ENCODE results near the gene PI4KA.

PI4KA gene

DNA sequence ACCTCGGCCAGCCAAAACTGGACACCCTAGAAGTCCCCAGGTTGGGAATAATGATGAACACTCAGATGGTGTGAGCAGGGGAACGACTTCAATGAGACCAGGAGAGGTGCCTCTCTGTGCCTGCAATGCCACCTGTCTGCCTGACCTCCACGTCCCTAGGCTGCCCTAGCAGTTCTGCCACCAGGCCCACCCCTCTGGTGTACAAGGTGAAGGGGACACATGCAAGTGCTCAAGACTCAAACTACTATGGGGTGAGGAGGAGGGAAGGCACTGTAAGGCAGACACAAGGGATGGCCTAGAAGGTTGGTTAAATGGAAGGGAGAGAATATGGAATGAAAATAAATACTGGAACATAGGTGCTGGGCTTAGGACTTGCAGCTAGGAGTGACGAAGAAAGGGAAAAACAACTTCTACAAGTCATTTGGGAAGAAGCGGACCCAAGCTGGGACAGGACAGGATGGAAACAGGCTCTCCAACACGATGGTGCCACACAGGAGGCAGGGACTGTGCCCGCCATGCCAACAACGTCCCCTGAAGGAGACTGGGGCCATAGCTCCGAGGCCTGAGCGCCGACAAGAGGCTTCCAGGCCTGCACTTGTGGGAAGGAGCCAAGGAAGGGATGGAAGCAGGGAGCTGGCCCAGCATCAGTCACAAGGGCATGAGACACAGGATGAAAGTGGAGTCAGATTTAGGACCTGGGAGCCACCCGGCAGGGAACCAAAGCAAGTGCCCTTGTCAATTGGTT is 66.2 kb downstream of the PI4KA start:
- no peak for DNase-seq

DNA sequence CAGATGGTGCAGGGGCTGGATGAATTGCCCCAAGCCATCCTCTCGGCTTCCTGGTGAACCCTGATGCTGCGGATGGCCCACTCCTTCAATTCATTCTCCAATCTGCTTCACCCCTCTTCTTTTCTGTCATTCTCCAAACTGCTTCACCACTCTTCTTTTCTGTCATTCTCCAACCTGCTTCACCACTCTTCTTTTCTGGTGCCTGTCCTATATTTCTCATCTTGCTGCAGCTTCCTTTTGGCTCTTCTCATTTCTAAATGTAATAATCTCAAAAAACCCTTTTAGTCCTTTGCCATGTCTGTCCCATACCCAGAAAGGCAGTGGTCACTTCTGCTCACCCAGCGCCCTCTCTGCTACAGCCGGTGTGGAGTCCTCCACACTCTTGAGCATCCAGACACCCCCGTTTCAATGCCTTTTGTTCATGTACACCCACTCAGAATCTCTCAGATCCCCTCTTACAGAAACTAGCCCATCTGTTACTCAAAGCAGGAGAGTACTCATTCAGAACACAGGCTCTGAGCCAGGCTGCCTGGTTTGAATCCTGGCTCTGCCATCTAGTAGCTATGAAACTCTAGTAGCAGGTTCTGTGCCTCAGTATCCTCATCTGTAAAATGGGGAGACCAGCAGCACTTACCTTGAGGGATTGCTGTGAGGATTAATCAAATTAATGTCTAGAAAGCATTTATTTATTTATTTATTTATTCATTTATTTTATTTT is 69.8 kb downstream of the PI4KA start:
- no peak for DNase-seq

- no peak for DNase-seq
Observed at GRCh38 chr22:20787746-20788626, 70.6 kb downstream of the PI4KA start.

DNA sequence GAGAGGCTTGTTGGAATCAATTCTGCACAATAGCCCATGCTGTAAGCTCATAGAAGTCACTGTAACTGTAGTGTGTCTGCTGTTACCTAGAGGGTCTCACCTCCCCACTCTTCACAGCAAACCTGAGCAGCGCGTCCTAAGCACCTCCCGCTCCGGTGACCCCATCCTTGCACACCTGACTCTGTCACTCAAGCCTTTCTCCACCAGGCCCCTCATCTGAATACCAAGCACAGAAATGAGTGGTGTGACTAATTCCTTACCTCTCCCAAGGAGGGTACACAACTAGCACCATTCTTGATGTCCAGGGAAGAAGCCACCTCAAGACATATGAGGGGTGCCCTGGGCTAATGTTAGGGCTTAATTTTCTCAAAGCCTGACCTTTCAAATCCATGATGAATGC is 71.4 kb downstream of the PI4KA start:
- DNase-seq: no peak

GRCh38 chr22:20786536-20786979 is 72.1 kb downstream of the PI4KA start:
- no peak for DNase-seq

DNA sequence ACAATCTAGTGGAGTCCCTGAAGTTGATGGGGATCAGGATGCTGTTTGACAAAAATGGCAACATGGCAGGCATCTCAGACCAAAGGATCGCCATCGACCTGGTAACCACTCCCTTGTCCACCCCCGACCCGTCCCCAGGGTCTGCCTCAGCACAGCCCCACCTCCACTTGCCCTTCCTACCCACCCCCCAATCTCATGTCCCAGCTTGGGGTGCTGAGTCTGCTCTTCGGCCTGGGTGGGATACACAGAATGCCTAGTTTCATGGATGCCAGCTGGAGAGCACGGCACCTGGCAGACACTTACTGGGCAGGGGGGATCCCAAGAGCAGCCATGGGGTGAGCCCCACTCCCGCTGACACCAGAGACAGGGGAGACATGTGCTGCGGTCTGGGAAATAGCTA is 72.6 kb downstream of the PI4KA start:
- no peak for DNase-seq

DNA sequence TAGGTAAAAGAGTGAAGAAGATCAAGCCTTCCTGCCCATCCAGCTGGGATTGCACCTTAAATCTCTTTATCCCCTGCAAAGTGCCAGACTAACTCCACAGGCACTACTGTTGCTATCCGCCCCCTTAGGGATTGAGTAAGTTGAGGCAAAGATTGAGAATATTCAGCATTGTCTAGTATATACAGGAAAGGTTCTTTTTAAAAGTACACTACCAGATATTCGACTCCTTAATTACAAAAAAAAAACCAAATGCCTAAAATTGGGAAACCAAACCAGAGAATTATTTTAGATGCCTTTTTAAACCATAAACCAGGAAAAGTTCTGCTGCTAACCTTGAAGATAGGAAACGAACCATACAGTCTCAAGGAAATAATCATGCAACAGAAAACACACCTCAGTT is 73.2 kb downstream of the PI4KA start:
- no peak for DNase-seq

- DNase-seq: peak in 1 of 2 experiments; percentile 36
Observed at GRCh38 chr22:20783844-20784723, 74.5 kb downstream of the PI4KA start.

DNA sequence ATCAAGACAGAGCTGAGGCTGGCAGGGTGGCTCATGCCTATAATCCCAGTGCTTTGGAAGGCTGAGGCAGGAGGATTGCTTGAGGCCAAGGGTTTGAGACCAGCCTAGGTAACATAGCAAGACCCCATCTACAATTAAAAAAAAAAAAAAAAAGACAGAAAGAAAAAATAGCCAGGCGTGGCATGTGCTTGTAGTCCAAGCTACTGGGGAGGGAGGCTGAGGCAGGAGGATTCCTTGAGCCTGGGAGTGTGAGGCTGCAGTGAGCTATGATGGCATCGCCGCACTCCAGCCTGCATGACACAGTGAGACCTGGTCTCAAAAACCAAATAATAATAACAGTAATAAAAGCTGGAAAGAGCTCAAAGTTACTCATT is 75.3 kb downstream of the PI4KA start:
- no peak for DNase-seq

DNA sequence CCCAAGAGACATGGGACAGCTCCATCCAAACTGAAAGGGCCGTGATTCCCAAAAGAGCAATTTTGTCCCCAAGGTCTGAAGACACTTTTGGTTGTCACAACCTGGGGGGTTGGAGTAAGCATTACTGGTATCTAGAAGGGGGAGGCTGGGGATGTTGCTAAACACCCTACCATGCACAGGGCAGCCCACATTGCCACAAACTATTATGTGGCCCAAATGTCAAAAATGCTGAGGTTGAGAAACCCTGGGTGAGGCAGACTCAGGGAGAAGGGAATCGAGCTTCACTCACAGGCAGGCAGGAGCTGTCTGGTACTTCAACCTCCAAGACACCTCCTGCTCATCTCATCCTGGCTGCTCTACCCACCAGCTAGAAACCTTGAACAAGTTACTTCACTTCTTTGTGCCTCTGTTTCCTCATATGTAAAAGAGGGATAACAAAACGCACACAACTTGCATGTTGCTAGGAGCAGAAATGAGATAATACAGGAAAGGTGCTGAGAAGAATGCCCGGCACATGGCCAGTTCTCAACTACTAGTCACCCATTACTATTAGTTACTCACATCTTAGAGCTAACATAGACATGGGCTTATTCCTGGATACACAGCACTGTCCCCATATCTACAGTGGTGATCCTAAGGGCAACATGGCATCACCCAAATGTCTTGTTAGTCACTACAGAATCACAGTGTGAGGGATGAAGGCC is 75.9 kb downstream of the PI4KA start:
- no peak for DNase-seq

- no peak for DNase-seq
Observed at GRCh38 chr22:20782083-20782482, 76.5 kb downstream of the PI4KA start.

- no peak for DNase-seq
Observed at GRCh38 chr22:20781272-20781990, 77.2 kb downstream of the PI4KA start.

GRCh38 chr22:20779818-20780158 is 78.8 kb downstream of the PI4KA start:
- DNase-seq: no peak

DNA sequence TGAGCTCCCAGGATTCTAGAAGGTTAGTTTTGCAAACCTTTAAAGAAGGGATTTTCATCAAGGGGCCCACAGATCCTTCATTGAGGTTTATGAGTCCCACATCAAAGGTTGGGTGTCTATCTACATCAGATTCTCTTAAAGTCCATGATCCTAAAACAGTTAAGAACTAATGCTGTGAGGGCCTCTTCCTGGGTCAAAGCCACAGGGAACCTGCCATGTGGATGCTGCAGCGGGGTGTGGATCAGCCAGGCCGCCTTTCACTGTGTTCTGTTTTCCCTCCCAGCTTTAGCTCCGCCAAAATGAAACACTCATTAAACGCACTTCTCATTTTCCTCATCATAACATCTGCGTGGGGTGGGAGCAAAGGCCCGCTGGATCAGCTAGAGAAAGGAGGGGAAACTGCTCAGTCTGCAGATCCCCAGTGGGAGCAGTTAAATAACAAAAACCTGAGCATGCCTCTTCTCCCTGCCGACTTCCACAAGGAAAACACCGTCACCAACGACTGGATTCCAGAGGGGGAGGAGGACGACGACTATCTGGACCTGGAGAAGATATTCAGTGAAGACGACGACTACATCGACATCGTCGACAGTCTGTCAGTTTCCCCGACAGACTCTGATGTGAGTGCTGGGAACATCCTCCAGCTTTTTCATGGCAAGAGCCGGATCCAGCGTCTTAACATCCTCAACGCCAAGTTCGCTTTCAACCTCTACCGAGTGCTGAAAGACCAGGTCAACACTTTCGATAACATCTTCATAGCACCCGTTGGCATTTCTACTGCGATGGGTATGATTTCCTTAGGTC is 79.4 kb downstream of the PI4KA start:
- DNase-seq: no peak

GRCh38 chr22:20777420-20778177 is 81.0 kb downstream of the PI4KA start:
- peak; percentile 36 to 65 for DNase-seq

DNA sequence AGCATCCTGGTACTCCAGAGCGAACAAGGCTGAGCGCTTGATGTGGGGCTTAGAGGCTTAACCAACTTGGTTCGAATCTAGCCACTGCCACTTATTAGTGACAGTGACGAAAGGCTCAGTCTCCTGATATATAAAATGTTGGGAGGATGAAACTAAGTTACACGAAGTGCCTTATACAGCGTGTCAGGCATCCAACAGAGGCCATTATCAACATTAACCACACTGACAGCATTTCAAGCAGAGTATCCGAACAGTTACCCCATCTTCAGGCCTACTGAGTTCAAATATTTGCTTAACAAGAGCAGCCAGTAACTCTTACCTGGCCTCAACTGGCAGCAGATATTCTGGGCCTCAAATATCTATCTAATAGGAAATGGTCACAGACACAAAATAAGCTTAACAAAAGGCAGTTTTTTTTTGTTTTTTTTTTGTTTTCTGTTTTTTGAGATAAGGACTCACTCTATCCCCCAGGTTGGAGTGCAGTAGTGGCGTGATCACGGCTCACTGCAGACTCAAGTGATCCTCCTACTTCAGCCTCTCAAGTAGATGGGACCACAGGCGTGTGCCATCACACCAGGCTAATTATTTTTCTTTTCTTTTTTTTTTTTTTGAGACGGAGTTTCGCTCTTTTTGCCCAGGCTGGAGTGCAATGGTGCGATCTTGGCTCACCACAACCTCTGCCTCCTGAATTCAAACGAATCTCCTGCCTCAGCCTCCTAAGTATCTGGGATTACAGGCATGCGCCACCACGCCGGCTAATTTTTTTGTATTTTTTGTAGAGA is 81.8 kb downstream of the PI4KA start:
- DNase-seq: no peak

DNA sequence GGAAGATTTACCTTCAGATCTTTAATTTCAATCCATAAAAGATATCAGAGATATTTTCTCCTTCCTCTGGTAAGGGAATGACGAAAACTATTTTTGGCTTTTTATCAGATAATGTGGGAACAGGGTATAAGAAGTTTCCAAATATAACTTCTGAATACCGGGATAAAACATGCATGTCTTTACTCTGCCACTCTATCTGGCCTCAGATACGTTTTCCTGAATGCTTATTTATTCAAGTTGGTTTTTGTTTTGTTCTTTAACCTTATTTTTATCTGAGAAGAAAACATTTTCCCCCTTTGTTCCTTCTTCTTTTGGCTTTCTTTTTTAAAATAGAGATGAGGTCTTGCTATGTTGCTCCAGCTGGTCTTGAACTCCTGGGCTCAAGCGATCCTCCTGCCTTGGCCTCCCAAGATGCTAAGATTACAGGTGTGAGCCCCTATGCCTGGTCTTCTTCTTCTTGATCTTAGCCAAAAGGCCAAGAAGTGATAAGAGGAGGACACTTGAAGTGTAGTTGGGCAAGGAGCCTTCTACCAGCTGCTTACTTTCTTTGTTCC is 83.2 kb downstream of the PI4KA start:
- DNase-seq: no peak

DNA sequence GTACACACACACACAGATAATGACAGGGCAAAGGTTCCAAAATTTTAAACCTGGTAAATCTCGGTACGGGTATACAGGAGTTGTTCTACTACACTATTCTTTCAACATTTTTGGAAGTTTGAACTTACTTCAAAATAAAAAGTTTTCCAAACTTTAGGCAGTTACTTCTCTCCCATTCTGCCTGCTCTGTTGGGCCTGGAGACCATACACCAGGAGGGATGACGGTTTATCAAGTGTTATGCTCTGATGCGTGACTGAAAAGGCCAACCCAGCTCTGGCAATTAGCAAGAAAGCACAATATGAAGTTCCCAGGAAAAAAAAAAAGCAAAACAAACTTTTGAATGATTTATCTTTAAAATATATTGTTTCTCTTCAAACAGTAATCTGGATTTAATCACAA is 83.7 kb downstream of the PI4KA start:
- DNase-seq: no peak

All from SW 1271 (cell line).